ENCODE measurements around the gene SH3BGRL. TPM values are rescaled to one million over a fixed set of nuclear protein-coding genes. Genes with fewer than 3 reads are reported as not detected.
"Not testable (repeated sequence)": the region's sequence is repeated elsewhere in the genome, so short reads cannot be mapped to it uniquely, and the experiment has no call there.

The SH3BGRL gene
- total RNA-seq, 1 donor from 2014 or later, result 87.4 TPM

DNA sequence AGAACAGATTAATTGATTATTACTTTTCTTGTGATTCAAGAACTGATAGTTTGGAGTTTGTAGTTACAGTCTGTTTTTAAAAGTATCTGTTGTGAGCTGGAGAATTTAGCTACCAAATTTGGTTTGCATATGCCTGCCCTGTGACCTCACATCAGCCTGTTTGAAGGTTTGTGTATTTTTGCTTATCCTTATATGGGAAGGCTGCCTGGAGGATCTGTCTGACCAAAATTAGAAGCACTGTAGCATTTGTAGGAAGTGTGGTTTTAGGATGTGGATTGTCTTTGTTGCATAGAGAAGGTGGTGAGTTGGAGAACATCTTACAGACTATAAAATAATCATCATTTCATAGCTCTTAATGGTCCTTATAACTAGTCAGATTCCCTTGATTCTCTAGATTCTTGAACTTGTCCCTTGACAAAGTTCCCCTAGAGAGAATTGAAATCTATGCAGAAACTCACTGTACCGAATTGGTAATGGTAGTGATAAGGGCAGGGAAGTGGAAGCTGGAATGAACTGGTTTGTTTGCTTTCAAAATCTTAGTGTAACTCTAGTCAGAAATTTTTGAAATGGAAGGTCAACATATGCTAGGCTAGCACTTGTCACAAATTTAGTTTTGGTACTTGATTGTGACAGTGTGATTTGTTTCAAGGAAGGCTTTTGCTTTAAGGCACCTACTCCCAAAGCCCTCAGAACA, 57.3 kb downstream of the SH3BGRL start:
- DNase-seq (ENCODE audit: low spot score), result no peak

- no peak for DNase-seq (ENCODE audit: low spot score)
These were observed 58.0 kb downstream of the SH3BGRL start for GRCh38 chrX:81259714-81260395.

GRCh38 chrX:81261576-81261975, 59.7 kb downstream of the SH3BGRL start:
- no peak for DNase-seq (ENCODE audit: low spot score)

- DNase-seq (ENCODE audit: low spot score), result no peak
These were observed 61.2 kb downstream of the SH3BGRL start for GRCh38 chrX:81263059-81263458.

DNA sequence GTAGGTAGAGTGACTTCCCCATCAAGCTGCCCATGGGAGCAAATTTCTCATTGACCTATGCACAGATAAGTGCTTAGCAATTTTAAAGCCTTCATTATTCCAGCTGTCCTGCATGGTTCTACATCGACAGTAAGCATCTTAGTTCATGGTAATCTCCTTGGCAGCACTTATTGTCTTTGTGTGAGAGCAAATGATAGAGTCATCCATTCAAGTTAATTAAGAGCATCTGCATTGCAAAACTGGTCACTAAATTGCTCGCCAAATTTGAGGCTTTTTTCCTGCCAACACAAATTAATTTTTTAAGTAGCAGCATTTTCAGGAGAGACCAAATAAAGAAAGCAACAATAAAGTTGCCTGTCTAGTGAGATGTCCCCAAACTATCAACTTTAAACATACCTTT, 76.7 kb downstream of the SH3BGRL start:
- DNase-seq (ENCODE audit: low spot score), result no peak

DNA sequence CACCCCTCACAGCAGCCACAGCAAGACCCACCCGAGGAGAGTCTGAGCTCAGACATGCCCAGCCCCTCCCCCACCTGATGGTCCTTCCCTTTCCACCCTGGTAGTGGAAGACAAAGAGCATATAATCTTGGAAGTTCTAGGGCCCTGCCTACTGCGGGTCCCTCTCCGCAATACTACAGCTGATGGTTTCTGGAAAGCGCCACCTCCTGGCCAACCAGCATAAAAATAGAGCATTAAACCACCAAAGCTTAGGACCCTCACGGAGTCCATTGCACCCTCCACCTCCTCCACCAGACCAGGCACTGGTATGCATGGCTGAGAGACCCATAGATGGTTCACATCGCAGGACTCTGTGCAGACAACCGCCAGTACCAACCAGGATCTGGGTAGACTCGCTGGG, 78.2 kb downstream of the SH3BGRL start:
- DNase-seq (ENCODE audit: low spot score), result no peak

- DNase-seq (ENCODE audit: low spot score), result no peak
These were observed 84.2 kb downstream of the SH3BGRL start for GRCh38 chrX:81286075-81286474.

DNA sequence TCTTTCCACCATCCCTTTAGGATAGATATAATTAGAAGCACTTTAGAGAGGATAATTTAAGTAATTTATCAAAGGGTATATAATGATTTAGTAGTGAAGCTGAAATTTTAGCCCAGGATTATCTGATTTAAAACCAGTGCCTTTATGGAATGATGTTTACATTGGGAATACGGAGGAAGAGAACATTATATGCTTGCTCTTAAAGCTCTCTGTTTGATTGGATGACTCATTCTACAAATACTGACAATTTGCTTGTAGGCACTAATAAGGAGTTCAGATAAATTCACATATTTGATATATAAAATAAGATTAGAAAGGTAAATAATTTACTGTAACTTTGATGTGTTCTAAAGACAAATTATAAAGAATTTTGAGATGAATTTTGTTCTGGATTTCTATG, 84.7 kb downstream of the SH3BGRL start:
- no peak for DNase-seq (ENCODE audit: low spot score)

DNA sequence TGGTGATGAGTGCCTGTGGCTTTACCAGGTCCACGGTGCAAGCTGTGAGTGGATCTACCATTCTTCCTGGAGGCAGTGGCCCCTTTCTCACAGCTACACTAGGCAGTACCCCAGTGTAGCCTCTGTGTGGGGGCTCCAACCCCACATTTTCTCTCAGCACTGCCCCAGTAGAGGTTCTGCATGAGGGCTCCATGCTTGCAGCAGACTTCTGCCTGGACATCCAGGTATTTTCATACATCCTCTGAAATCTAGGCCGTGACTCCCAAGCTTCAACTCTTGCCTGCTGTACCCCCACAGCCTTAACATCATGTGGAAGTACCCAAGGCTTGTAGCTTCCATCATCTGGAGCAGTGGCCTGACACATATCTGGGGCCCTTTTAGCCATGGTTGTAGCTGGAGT, 90.1 kb downstream of the SH3BGRL start:
- DNase-seq (ENCODE audit: low spot score), result no peak

DNA sequence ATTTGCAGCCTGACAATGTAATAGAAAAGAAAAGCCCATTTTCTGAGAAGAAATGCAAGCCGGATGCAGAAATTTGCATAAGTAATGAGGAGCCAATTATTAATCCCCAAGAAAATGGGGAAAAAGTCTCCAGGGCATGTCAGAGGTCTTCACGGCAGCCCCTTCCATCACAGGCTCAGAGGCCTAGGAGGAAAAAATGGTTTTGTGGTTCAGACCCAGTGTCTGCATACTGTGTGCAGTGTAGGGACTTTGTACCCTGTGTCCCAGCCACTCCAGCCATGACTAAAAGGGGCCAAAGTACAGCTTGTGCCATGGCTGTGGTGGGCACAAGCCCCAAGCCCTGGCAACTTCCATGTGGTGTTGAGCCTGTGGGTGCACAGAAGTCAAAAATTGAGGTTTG, 92.2 kb downstream of the SH3BGRL start:
- DNase-seq (ENCODE audit: low spot score), result no peak

- DNase-seq (ENCODE audit: low spot score), result no peak
These were observed 100.0 kb downstream of the SH3BGRL start for GRCh38 chrX:81301877-81302276.

DNA sequence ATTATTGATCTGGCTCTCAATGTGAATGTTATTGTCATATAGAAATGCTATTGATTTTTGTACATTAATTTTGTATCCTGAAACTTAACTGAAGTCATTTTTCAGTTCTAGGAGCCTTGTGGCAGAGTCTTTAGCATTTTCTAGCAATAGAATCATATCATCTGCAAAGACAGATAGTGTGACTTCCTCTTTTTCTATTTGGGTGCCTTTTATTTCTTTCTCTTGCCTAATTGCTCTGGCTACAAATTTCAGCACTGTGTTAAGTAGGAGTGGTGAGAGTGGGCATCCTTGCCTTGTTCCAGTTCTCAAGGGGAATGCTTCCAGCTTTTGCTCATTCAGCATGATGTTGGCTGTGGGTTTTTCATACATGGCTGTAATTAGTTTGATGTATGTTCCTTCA, 102.7 kb downstream of the SH3BGRL start:
- DNase-seq (ENCODE audit: low spot score), result no peak

- no peak for DNase-seq (ENCODE audit: low spot score)
These were observed 103.3 kb downstream of the SH3BGRL start for GRCh38 chrX:81305240-81305639.

GRCh38 chrX:81308086-81308829, 106.4 kb downstream of the SH3BGRL start:
- DNase-seq (ENCODE audit: low spot score), result no peak

DNA sequence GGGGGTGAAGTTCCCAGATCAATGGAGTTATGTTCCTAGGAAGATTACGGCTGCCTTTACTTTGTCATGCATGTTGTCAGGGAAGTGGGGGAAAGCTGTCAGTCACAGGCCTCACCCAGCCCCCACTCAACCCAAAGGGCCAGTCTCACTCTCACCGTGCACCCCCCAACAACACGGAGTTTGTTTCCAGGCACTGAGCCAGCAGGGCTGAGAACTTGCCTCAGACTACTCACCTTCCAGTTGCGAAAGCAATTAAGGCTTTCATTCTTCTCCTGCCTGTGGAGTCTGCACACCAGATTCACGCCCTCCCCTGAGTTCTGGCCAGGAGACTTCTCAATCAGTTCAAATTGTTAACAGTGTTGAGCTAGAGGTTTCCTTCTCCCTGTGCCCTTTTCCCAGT, 114.3 kb downstream of the SH3BGRL start:
- no peak for DNase-seq (ENCODE audit: low spot score)

- not testable (repeated sequence) for DNase-seq (ENCODE audit: low spot score)
These were observed 129.8 kb downstream of the SH3BGRL start for GRCh38 chrX:81331653-81332052.

- no peak for DNase-seq (ENCODE audit: low spot score)
These were observed 134.7 kb downstream of the SH3BGRL start for GRCh38 chrX:81336455-81337152.

- DNase-seq (ENCODE audit: low spot score), result no peak
These were observed 135.9 kb downstream of the SH3BGRL start for GRCh38 chrX:81337805-81338204.

DNA sequence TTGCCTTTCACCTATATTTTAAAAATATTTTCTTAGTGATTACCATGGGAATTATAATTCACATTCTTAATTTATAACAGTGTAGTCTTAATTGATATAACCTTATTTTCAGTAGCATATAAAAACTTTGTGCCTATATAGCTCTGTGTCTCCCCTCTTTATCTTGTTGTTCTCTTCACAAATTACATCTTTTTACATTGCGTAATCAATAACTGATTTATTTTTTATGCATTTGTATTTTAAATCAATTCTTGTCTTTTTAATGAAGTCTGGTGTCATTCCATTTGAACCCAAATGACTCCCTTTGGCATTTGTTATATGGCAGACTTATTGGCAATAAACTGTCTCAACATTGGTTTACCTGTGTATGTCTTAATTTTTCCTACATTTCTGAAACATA, 137.0 kb downstream of the SH3BGRL start:
- DNase-seq (ENCODE audit: low spot score), result no peak

DNA sequence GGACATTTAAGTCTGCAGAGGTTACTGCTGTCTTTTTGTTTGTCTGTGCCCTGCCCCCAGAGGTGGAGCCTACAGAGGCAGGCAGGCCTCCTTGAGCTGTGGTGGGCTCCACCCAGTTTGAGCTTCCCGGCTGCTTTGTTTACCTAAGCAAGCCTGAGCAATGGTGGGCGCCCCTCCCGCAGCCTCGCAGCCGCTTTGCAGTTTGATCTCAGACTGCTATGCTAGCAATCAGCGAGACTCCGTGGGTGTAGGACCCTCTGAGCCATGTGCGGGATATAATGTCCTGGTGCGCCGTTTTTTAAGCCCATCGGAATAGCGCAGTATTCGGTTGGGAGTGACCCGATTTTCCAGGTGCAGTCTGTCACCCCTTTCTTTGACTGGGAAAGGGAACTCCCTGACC, 143.4 kb downstream of the SH3BGRL start:
- not testable (repeated sequence) for DNase-seq (ENCODE audit: low spot score)

All from mesenteric fat pad (tissue), 1 donor.